Mesothelial cell of epicardium (in vitro differentiated cells): ENCODE data around the gene PXYLP1. TPM values are rescaled to one million over a fixed set of nuclear protein-coding genes. Genes with fewer than 3 reads are reported as not detected.
"Not testable (repeated sequence)": the region's sequence is repeated elsewhere in the genome, so short reads cannot be mapped to it uniquely, and the experiment has no call there.

Experiments
- DNase-seq, 2 experiments: peaks; one replicate each; pipeline ENCODE4 v3.0.0; 2021; ENCODE audit warnings: low spot score in 2 of 2; ENCODE audit not compliant: unreplicated experiment in 2 of 2
- H3K27ac Mint-ChIP-seq: 2 replicates; pipeline ENCODE4 v1.8.0; 2021; ENCODE audit warnings: mixed read lengths
- H3K27me3 Mint-ChIP-seq: 2 replicates; pipeline ENCODE4 v1.8.0; 2021; ENCODE audit warnings: low read depth, mixed read lengths
- H3K36me3 Mint-ChIP-seq: 2 replicates; pipeline ENCODE4 v1.8.0; 2021; ENCODE audit warnings: mixed read lengths
- H3K4me1 Mint-ChIP-seq: 2 replicates; pipeline ENCODE4 v1.8.0; 2021; ENCODE audit warnings: mixed read lengths
- H3K4me3 Mint-ChIP-seq: 2 replicates; pipeline ENCODE4 v1.8.0; 2021; ENCODE audit warnings: mild to moderate bottlenecking, moderate library complexity, mixed read lengths
- H3K9me3 Mint-ChIP-seq: 2 replicates; pipeline ENCODE4 v1.8.0; 2021; ENCODE audit warnings: mixed read lengths
- total RNA-seq: library from RNA; stranded (reverse); gene quantifications from 3 replicates; pipeline ENCODE4 v1.2.1, GENCODE V29; 2021
- TF ChIP-seq, protein P1 (sequence below): fragments of 200-600 bp; sonication (generic); IDR thresholded peaks from one replicate; pipeline ENCODE4 v1.5.0; 2021; ENCODE audit warnings: antibody characterized with exemption; ENCODE audit not compliant: unreplicated experiment

The PXYLP1 gene
- total RNA-seq, 1 donor from 2014 or later = 40.5 TPM

DNA sequence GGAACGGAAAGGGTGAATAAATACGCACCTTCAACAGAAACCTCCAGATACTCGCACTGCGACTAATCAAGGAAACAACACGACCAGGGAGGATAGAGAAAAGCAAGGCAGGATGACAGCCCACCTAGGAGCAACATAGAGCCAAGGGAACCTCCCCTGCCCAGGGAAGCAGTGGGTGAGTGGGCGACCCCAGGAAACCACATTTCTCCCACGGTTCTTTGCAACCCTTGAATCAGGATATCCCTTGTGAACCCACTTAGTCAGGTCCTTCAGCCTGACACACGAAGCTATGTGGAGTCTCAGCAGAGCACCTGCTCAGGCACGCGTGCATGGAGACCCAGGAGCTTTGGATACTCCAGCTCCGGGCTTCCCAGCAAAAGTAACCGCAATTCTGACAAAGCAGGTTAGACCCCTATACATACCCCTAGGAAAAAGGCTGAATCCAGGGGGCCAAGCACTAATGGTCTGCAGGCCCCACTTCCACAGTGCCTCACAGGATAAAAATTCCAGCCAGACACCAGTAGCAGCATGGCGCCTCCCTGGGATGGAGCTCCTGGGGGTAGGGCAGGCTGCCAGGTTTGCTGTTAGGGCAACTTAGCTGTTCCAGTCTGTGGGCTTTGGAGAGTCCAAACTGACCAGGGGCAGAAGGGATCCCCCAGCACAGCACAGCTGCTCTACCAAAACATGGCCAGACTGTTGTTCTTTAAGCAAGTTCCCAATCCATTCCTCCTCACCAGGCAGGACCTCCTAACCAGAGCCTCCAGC, 38.4 kb upstream of the PXYLP1 start:
- Mint-ChIP-seq H3K36me3 (peaks cover 4% of the 10 kb centered on the region), H3K9me3 (peaks cover 26% of the 10 kb centered on the region), H3K4me3 (no peak overlapping the region), H3K4me1 (no peaks in the 10 kb centered on the region), H3K27me3 (peaks cover 2% of the 10 kb centered on the region), H3K27ac (no peak overlapping the region)
- TF ChIP-seq, protein P1, sequence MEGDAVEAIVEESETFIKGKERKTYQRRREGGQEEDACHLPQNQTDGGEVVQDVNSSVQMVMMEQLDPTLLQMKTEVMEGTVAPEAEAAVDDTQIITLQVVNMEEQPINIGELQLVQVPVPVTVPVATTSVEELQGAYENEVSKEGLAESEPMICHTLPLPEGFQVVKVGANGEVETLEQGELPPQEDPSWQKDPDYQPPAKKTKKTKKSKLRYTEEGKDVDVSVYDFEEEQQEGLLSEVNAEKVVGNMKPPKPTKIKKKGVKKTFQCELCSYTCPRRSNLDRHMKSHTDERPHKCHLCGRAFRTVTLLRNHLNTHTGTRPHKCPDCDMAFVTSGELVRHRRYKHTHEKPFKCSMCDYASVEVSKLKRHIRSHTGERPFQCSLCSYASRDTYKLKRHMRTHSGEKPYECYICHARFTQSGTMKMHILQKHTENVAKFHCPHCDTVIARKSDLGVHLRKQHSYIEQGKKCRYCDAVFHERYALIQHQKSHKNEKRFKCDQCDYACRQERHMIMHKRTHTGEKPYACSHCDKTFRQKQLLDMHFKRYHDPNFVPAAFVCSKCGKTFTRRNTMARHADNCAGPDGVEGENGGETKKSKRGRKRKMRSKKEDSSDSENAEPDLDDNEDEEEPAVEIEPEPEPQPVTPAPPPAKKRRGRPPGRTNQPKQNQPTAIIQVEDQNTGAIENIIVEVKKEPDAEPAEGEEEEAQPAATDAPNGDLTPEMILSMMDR = no peak
- no peak for DNase-seq

DNA sequence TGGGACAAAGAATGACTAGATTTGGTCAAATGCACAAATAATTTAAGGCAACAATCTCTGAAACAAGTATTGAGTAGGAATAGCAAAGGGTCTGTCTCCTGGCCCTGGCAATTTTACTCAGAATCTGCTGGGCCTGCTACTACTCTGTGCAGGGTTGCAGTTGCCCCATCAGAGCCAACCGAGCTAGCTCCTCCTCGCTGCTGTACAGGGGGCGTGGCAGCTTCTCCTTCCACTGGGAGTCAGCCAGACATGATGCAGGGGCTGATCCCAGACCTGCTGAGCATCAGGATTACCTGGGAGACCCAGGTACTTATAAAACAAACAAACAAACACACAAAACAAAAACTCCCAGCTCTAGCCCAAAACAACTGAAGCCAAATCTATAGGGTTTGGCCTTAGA, 30.5 kb upstream of the PXYLP1 start:
- TF ChIP-seq, protein P1 = no peak
- H3K9me3 Mint-ChIP-seq = peaks cover 23% of the 10 kb centered on the region
- no peak overlapping the region for H3K4me3 Mint-ChIP-seq
- H3K27ac Mint-ChIP-seq = no peak overlapping the region
- peaks cover 4% of the 10 kb centered on the region for H3K36me3 Mint-ChIP-seq
- peaks cover 2% of the 10 kb centered on the region for H3K27me3 Mint-ChIP-seq
- peak in 1 of 2 experiments; percentile 29 for DNase-seq
- H3K4me1 Mint-ChIP-seq = peaks cover 8% of the 10 kb centered on the region

DNA sequence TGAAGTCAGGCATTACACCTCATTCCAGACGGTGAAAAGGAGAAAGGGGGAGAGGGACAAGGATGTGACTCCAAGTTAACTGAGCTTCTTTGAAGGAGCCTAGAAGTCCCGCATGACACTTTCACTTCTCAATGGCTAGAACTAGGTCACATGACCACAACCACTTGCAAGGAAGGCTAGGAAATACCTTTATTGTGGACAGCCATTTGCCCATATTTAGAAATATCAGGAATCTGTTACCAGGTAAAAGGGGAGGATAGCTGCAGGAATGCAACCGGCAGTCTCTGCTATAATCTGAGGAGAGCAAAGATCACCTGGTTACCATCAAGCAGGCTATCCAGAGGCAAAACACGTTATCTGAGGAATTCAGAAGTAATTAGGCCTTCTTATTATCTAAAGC, 28.9 kb upstream of the PXYLP1 start:
- Mint-ChIP-seq H3K4me3 (no peak overlapping the region), H3K4me1 (peaks cover 8% of the 10 kb centered on the region), H3K9me3 (peaks cover 8% of the 10 kb centered on the region), H3K27ac (no peak overlapping the region), H3K27me3 (peaks cover 1% of the 10 kb centered on the region), H3K36me3 (no peaks in the 10 kb centered on the region)
- DNase-seq = peak in 1 of 2 experiments; percentile 27
- TF ChIP-seq, protein P1 = no peak

DNA sequence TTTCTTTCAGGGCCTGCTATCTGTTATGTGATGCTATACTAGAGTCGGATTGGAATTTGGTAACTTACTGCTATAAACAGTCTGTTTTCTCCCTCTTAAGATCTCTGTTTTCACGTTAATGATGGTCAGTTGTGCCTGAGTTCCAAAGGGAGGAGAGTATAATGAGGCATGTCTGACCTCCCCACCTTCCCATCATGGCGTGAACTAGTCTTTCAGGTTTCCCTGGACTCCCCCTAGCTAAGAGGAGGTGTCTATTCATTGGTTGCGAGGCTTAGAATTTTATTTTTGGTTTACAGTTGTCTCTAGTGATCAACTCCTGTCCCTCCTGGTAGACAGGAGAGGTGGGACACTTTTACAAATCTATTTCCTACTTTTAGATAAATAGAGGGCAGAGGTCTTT, 27.8 kb upstream of the PXYLP1 start:
- Mint-ChIP-seq H3K27ac (no peak overlapping the region), H3K4me3 (no peak overlapping the region), H3K27me3 (no peaks in the 10 kb centered on the region)

DNA sequence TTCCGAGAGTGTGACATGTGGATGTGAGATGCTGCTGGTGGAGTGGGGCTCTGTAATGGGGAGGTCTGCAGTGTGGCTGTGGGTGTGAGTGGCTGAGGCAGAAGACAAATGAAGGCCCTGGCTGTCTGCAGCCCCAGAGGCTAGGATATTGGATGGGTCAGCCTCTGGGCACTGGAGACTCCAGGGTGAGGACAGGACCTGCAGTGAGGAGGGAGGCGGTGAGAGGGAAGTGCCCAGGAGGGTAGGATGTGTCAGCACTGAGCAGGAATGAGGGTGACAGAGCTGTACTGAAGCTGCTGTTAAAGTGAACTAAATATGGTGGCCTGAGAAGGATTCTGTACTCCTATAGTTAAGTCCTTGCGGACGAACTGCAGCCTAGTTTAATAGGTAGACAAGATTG, 27.3 kb upstream of the PXYLP1 start:
- no peak overlapping the region for H3K27ac Mint-ChIP-seq
- no peak overlapping the region for H3K4me3 Mint-ChIP-seq
- TF ChIP-seq, protein P1 = no peak
- peak in 1 of 2 experiments; percentile 24 for DNase-seq
- no peaks in the 10 kb centered on the region for H3K36me3 Mint-ChIP-seq
- H3K4me1 Mint-ChIP-seq = peaks cover 8% of the 10 kb centered on the region
- no peaks in the 10 kb centered on the region for H3K9me3 Mint-ChIP-seq
- H3K27me3 Mint-ChIP-seq = no peaks in the 10 kb centered on the region

More for the DNA sequence above, 27.8 kb upstream of the PXYLP1 start:
- TF ChIP-seq, protein P1 = no peak
- peaks cover 8% of the 10 kb centered on the region for H3K4me1 Mint-ChIP-seq
- DNase-seq = no peak
- no peaks in the 10 kb centered on the region for H3K36me3 Mint-ChIP-seq
- H3K9me3 Mint-ChIP-seq = no peaks in the 10 kb centered on the region

DNA sequence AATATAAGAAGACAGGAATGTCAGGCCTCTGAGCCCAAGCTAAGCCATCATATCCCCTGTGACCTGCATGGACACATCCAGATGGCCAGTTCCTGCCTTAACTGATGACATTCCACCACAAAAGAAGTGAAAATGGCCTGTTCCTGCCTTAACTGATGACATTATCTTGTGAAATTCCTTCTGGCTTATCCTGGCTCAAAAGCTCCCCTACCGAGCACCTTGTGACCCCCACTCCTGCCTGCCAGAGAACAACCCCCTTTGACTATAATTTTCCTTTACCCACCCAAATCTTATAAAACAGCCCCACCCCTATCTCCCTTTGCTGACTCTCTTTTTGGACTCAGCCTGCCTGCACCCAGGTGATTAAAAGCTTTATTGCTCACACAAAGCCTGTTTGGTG, 20.3 kb upstream of the PXYLP1 start:
- not testable (repeated sequence) for H3K27me3 Mint-ChIP-seq, H3K4me1 Mint-ChIP-seq, H3K27ac Mint-ChIP-seq, DNase-seq, H3K9me3 Mint-ChIP-seq, H3K4me3 Mint-ChIP-seq, H3K36me3 Mint-ChIP-seq
